Smooth muscle cell (in vitro differentiated cells): ENCODE measurements around the gene BCAR1. TPM values are rescaled to one million over a fixed set of nuclear protein-coding genes. Genes with fewer than 3 reads are reported as not detected.
"Not testable (repeated sequence)": the region's sequence is repeated elsewhere in the genome, so short reads cannot be mapped to it uniquely, and the experiment has no call there.

Experiments
- DNase-seq: peaks from one replicate; lab custom pipeline; 2025; ENCODE audit not compliant: unreplicated experiment; lab: John Stamatoyannopoulos, UW
- H2AFZ ChIP-seq: fragments of 200-600 bp; sonication (generic); 2 replicates; pipeline ENCODE4 v1.6.0; 2016; ENCODE audit warnings: antibody characterized with exemption, low read depth, mild to moderate bottlenecking
- H3F3A ChIP-seq: fragments of 200-600 bp; sonication (generic); 2 replicates; pipeline ENCODE4 v1.6.0; 2017; ENCODE audit warnings: antibody characterized with exemption, low read depth
- H3K27ac ChIP-seq: fragments of 200-600 bp; sonication (generic); 2 replicates; pipeline ENCODE4 v1.5.1; 2016; ENCODE audit warnings: low read depth, mild to moderate bottlenecking
- H3K27me3 ChIP-seq: fragments of 200-600 bp; sonication (generic); 2 replicates; pipeline ENCODE4 v1.6.1; 2016; ENCODE audit warnings: low read depth, mild to moderate bottlenecking
- H3K36me3 ChIP-seq: fragments of 200-600 bp; sonication (generic); 2 replicates; pipeline ENCODE4 v1.5.1; 2016; ENCODE audit warnings: low read depth
- H3K4me1 ChIP-seq: fragments of 200-600 bp; sonication (generic); 2 replicates; pipeline ENCODE4 v1.5.1; 2016; ENCODE audit warnings: low read depth
- H3K4me2 ChIP-seq: fragments of 200-600 bp; sonication (generic); 2 replicates; pipeline ENCODE4 v1.6.0; 2016; ENCODE audit warnings: mild to moderate bottlenecking
- H3K4me3 ChIP-seq: fragments of 200-600 bp; sonication (generic); 2 replicates; pipeline ENCODE4 v1.5.1; 2016; ENCODE audit warnings: mild to moderate bottlenecking
- H3K79me2 ChIP-seq: fragments of 200-600 bp; sonication (generic); 2 replicates; pipeline ENCODE4 v1.6.0; 2016; ENCODE audit warnings: low read depth, mild to moderate bottlenecking
- H3K9ac ChIP-seq: fragments of 200-600 bp; sonication (generic); 2 replicates; pipeline ENCODE4 v1.6.0; 2016; ENCODE audit warnings: low read depth
- H3K9me3 ChIP-seq: fragments of 200-600 bp; sonication (generic); replicated peaks from 2 replicates; pipeline ENCODE4 v1.5.1; 2016; ENCODE audit warnings: low read depth
- H4K20me1 ChIP-seq: fragments of 200-600 bp; sonication (generic); 2 replicates; pipeline ENCODE4 v1.6.0; 2016; ENCODE audit warnings: low read depth
- WGBS: methylation state at CpG from one replicate; pipeline ENCODE4 v1.1.7; 2016; ENCODE audit warnings: low lambda C conversion rate; 5-methylcytosine and 5-hydroxymethylcytosine counted together
- polyA plus RNA-seq: library from polyadenylated mRNA; unstranded; fragments of >200 nt; fragmentation: Nextera tagmentation; extraction: Ambion mirVana; gene quantifications from 2 replicates; pipeline ENCODE4 v1.2.1, GENCODE V29; 2016
- total RNA-seq: library from RNA; depleted of rRNA; stranded (reverse); fragments of >200 nt; gene quantifications from 2 replicates; pipeline ENCODE4 v1.2.3, GENCODE V29; 2014
- TF ChIP-seq, protein P1 (sequence below): fragments of 200-600 bp; sonication (generic); IDR thresholded peaks from 2 replicates; pipeline ENCODE4 v1.5.1; 2017; ENCODE audit warnings: borderline replicate concordance, mild to moderate bottlenecking, antibody characterized with exemption; ENCODE audit not compliant: insufficient read depth, poor library complexity, severe bottlenecking

Gene BCAR1
- total and polyA plus RNA-seq, 2 experiments from 2014 or later = 49.4 to 117 TPM

DNA sequence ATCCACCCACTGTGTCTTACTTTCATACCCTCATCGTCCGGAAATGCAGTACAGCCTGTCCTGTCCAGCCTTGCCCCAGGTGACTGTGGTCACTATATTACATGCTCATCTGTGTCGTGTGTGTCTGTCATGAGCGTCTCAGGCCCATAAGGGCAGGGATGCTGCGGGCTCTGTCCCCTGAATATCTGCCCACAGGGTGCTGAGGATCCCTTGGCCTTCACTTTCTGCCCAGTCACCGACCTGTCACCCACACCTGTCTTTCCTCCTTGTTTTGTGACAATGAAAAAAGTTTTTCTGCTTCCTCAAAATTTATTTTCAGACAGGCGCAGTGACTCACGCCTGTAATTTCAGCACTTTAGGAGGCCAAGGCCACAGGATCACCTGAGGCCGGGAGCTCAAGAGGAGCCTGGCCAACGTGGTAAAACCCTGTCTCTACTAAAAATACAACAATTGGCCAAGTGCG is 34.0 kb downstream of the BCAR1 start:
- DNase-seq = no peak
- Histone ChIP-seq H3K4me2 (no peak overlapping the region), H3K36me3 (no peaks in the 10 kb centered on the region), H3K9ac (peak overlapping the region; percentile 16), H3K27me3 (no peaks in the 10 kb centered on the region), H3K4me1 (no peaks in the 10 kb centered on the region), H3F3A (no peaks in the 10 kb centered on the region), H3K27ac (peak overlapping the region; percentile 79), H2AFZ (no peak overlapping the region), H3K79me2 (no peaks in the 10 kb centered on the region), H4K20me1 (no peaks in the 10 kb centered on the region), H3K4me3 (no peak overlapping the region), H3K9me3 (no peaks in the 10 kb centered on the region)
- WGBS = 76% methylated on average over 11 of the region's 11 CpGs
- TF ChIP-seq, protein P1, sequence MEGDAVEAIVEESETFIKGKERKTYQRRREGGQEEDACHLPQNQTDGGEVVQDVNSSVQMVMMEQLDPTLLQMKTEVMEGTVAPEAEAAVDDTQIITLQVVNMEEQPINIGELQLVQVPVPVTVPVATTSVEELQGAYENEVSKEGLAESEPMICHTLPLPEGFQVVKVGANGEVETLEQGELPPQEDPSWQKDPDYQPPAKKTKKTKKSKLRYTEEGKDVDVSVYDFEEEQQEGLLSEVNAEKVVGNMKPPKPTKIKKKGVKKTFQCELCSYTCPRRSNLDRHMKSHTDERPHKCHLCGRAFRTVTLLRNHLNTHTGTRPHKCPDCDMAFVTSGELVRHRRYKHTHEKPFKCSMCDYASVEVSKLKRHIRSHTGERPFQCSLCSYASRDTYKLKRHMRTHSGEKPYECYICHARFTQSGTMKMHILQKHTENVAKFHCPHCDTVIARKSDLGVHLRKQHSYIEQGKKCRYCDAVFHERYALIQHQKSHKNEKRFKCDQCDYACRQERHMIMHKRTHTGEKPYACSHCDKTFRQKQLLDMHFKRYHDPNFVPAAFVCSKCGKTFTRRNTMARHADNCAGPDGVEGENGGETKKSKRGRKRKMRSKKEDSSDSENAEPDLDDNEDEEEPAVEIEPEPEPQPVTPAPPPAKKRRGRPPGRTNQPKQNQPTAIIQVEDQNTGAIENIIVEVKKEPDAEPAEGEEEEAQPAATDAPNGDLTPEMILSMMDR = no peak

- TF ChIP-seq, protein P1 = no peak
- Histone ChIP-seq H4K20me1 (no peaks in the 10 kb centered on the region), H3K27ac (peak overlapping the region; percentile 79), H3K27me3 (no peaks in the 10 kb centered on the region), H3K4me1 (no peaks in the 10 kb centered on the region), H3K9me3 (no peaks in the 10 kb centered on the region), H2AFZ (no peak overlapping the region), H3K79me2 (no peaks in the 10 kb centered on the region), H3F3A (no peaks in the 10 kb centered on the region), H3K4me2 (no peak overlapping the region), H3K36me3 (no peaks in the 10 kb centered on the region), H3K9ac (peak overlapping the region; percentile 30), H3K4me3 (no peak overlapping the region)
- no peak for DNase-seq
- 92% methylated on average over 7 of the region's 7 CpGs for whole genome bisulfite sequencing
These were observed 34.8 kb downstream of the BCAR1 start for GRCh38 chr16:75216576-75216975.

- no peak overlapping the region for H2AFZ ChIP-seq
- no peak for DNase-seq
- 90% methylated on average over 2 of the region's 2 CpGs for WGBS
- H4K20me1 ChIP-seq = no peaks in the 10 kb centered on the region
- H3K4me3 ChIP-seq = no peak overlapping the region
- H3K9ac ChIP-seq = no peak overlapping the region
- TF ChIP-seq, protein P1 = no peak
- H3K27ac ChIP-seq = no peak overlapping the region
- H3F3A ChIP-seq = no peaks in the 10 kb centered on the region
- H3K36me3 ChIP-seq = no peaks in the 10 kb centered on the region
- H3K4me1 ChIP-seq = no peaks in the 10 kb centered on the region
- H3K9me3 ChIP-seq = no peaks in the 10 kb centered on the region
- H3K27me3 ChIP-seq = no peaks in the 10 kb centered on the region
- no peaks in the 10 kb centered on the region for H3K79me2 ChIP-seq
- no peak overlapping the region for H3K4me2 ChIP-seq
These were observed 35.3 kb downstream of the BCAR1 start for GRCh38 chr16:75216127-75216526.

DNA sequence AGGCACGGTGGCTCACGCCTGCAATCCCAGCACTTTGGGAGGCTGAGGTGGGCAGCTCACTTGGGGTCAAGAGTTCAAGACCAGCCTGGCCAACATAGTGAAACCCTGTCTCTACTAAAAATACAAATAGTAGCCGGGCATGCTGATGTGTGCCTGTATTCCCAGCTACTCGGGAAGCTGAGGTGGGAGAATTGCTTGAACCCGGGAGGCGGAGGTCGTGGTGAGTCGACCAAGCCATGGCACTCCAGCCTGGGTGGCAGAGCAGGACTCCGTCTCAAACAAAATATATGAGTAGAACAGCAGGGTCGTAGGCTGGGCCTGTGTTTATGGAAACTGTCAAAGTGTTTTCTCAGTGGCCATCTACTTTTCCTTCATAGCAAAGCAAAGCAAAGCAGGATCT is 40.1 kb downstream of the BCAR1 start:
- not testable (repeated sequence) for H3K79me2 ChIP-seq, H3F3A ChIP-seq, H3K4me3 ChIP-seq, H3K4me2 ChIP-seq, H3K9ac ChIP-seq, H3K27ac ChIP-seq, H2AFZ ChIP-seq, H3K4me1 ChIP-seq, H3K27me3 ChIP-seq, DNase-seq, H3K36me3 ChIP-seq, H3K9me3 ChIP-seq, H4K20me1 ChIP-seq
- 86% methylated on average over 10 of the region's 10 CpGs for WGBS
